ENCODE data around the gene PPP1R1A.

Gene PPP1R1A

DNA sequence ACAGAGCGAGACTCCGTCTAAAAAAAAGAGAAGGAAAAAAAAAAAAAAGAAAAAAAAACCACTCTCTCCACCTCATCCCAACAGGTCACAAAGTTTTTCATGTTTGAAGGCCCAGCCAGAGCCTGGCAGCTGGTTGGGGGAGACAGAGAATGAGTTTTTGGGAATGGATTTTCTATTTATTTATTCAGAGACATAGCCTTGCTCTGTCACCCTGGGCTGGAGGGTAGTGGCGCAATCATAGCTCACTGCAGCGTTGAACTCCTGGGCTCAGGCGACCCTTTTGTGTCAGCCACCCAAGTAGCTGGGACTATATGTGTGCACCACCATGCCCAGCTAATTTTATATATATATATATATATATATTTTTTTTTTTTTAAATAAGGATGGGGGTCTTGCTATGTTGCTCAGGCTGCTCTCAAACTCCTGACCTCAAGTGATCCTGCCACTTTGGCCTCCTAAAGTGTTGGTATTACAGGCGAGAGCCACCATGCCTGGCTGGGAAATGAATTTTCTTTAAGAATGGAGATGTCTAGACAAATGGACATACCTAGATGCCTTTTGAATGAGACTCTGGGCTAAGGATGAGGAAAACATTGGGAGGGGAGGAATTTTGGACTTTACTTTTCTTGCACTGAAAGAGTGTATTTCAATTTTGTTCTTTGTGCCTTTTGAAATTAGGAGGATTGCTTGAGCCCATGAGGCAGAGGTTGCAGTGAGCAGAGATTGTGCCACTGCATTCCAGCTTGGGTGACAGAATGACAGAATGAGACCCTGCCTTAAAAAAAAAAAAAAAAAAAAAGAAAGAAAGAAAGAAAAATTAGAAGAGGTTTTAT lies 16.9 kb upstream of the PPP1R1A start:
- no peak overlapping the region for H3K4me3 ChIP-seq (ENCODE audit: low read depth, low read length)
- no peak for DNase-seq (ENCODE audit: low read depth)
- TF ChIP-seq MAX (IDR thresholded peaks at IDR 0.05; ENCODE audit: low read depth, low read length) (no peak), MYC (IDR thresholded peaks at IDR 0.05; ENCODE audit: low read depth, low read length) (no peak), POLR2A (IDR thresholded peaks at IDR 0.05; ENCODE audit: extremely low read depth, insufficient read length) (no peak)
- TF ChIP-seq, protein P1, sequence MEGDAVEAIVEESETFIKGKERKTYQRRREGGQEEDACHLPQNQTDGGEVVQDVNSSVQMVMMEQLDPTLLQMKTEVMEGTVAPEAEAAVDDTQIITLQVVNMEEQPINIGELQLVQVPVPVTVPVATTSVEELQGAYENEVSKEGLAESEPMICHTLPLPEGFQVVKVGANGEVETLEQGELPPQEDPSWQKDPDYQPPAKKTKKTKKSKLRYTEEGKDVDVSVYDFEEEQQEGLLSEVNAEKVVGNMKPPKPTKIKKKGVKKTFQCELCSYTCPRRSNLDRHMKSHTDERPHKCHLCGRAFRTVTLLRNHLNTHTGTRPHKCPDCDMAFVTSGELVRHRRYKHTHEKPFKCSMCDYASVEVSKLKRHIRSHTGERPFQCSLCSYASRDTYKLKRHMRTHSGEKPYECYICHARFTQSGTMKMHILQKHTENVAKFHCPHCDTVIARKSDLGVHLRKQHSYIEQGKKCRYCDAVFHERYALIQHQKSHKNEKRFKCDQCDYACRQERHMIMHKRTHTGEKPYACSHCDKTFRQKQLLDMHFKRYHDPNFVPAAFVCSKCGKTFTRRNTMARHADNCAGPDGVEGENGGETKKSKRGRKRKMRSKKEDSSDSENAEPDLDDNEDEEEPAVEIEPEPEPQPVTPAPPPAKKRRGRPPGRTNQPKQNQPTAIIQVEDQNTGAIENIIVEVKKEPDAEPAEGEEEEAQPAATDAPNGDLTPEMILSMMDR (IDR thresholded peaks at IDR 0.05; ENCODE audit: low read depth, low read length) = no peak

GRCh38 chr12:54604436-54604835 lies 16.0 kb upstream of the PPP1R1A start:
- DNase-seq (ENCODE audit: low read depth) = no peak
- no peak for TF ChIP-seq POLR2A (IDR thresholded peaks at IDR 0.05; ENCODE audit: extremely low read depth, insufficient read length)
- no peak for TF ChIP-seq MYC (IDR thresholded peaks at IDR 0.05; ENCODE audit: low read depth, low read length)
- TF ChIP-seq MAX (IDR thresholded peaks at IDR 0.05; ENCODE audit: low read depth, low read length) = no peak
- TF ChIP-seq, protein P1 (IDR thresholded peaks at IDR 0.05; ENCODE audit: low read depth, low read length) = no peak

GRCh38 chr12:54603872-54604271 lies 15.4 kb upstream of the PPP1R1A start:
- TF ChIP-seq MAX (IDR thresholded peaks at IDR 0.05; ENCODE audit: low read depth, low read length) (no peak), MYC (IDR thresholded peaks at IDR 0.05; ENCODE audit: low read depth, low read length) (no peak), POLR2A (IDR thresholded peaks at IDR 0.05; ENCODE audit: extremely low read depth, insufficient read length) (no peak)
- TF ChIP-seq, protein P1 (IDR thresholded peaks at IDR 0.05; ENCODE audit: low read depth, low read length) = no peak
- no peak overlapping the region for H3K4me3 ChIP-seq (ENCODE audit: low read depth, low read length)
- no peak for DNase-seq (ENCODE audit: low read depth)

More at GRCh38 chr12:54604436-54604835, 16.0 kb upstream of the PPP1R1A start:
- H3K4me3 ChIP-seq (ENCODE audit: low read depth, low read length) = no peak overlapping the region

DNA sequence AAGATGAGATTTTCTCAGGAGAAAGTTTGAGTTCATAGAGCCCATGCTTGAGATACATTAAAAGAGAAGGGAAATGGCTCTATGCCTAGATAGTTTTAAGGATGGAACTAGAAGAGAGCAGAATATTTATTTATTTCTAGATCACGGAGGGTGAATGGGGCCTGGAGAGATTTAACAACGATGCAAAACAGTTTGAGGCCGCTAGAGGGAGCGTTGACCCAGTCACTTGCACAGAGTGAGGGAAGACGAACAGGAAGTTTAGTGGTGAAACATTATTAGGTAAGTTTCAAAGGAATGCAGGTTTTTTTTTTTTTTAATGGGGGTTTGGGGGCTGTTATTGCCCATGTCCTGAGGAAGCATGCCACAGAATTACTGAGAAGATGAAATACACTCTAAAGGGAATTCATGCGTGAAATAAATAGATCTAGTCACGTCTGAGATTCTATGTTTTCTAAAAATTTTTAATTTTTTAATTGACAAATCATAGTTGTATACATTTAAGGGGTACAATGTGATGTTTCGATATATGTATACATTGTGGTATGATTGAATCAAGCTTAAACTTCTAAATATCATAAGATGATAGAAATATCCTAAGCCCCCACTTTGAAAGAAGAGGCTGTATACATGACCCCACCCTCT lies 14.8 kb upstream of the PPP1R1A start:
- DNase-seq (ENCODE audit: low read depth) = peak; percentile 80
- TF ChIP-seq, protein P1 (IDR thresholded peaks at IDR 0.05; ENCODE audit: low read depth, low read length) = peak; percentile 93
- TF ChIP-seq POLR2A (IDR thresholded peaks at IDR 0.05; ENCODE audit: extremely low read depth, insufficient read length) = no peak
- TF ChIP-seq MYC (IDR thresholded peaks at IDR 0.05; ENCODE audit: low read depth, low read length) = no peak
- TF ChIP-seq MAX (IDR thresholded peaks at IDR 0.05; ENCODE audit: low read depth, low read length) = no peak
- H3K4me3 ChIP-seq (ENCODE audit: low read depth, low read length) = no peak overlapping the region

DNA sequence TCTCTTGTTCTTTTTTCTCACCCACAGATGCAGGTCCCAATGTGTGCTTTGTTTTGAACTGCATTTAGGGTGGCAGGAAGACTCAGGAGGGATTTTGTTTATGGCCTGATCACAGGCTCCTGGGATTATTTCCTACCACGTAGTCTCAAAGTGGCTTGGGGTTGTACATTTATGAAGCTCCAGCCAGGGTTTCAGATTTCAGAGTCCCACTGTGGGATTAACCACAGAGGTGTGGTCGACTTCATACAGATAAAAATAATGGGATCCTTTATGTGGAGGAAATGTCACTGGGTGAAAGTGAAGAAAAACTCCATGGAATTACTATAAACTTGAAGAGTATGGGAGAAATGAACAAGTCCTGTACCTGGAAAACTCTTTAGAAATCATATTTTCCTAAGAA lies 14.2 kb upstream of the PPP1R1A start:
- TF ChIP-seq, protein P1 (IDR thresholded peaks at IDR 0.05; ENCODE audit: low read depth, low read length) = no peak
- TF ChIP-seq POLR2A (IDR thresholded peaks at IDR 0.05; ENCODE audit: extremely low read depth, insufficient read length) (no peak), MYC (IDR thresholded peaks at IDR 0.05; ENCODE audit: low read depth, low read length) (no peak), MAX (IDR thresholded peaks at IDR 0.05; ENCODE audit: low read depth, low read length) (no peak)
- DNase-seq (ENCODE audit: low read depth) = no peak
- H3K4me3 ChIP-seq (ENCODE audit: low read depth, low read length) = no peak overlapping the region
